ENCODE data around the gene UTP18.
A peak's percentile ranks its signal among the peaks of the same experiment; 100 is the strongest.

The UTP18 gene

GRCh38 chr17:51234162-51234561 lies 26.2 kb upstream of the UTP18 start:
- peaks cover 28% of the 10 kb centered on the region for H3K79me2 ChIP-seq (ENCODE audit: control insufficient read depth, insufficient read depth, low read length, unreplicated experiment)
- H2AFZ ChIP-seq (ENCODE audit: low read length, unreplicated experiment): no peak overlapping the region
- H3K27me3 ChIP-seq (ENCODE audit: insufficient read depth, low read length): no peaks in the 10 kb centered on the region
- peaks cover 3% of the 10 kb centered on the region for H3K4me1 ChIP-seq (ENCODE audit: control insufficient read depth, insufficient read depth, low read length, unreplicated experiment)
- H3K4me3 ChIP-seq (ENCODE audit: low read depth, low read length): no peak overlapping the region
- H3K36me3 ChIP-seq (ENCODE audit: insufficient read depth, low read length): peaks cover 15% of the 10 kb centered on the region; the same call in 1 of the 2 replicates
- H3K27ac ChIP-seq (ENCODE audit: low read depth, low read length): no peak overlapping the region

GRCh38 chr17:51238255-51238887 lies 22.0 kb upstream of the UTP18 start:
- no peaks in the 10 kb centered on the region for H3K4me1 ChIP-seq (ENCODE audit: control insufficient read depth, insufficient read depth, low read length, unreplicated experiment)
- H2AFZ ChIP-seq (ENCODE audit: low read length, unreplicated experiment): no peak overlapping the region
- no peaks in the 10 kb centered on the region for H3K27me3 ChIP-seq (ENCODE audit: insufficient read depth, low read length)
- H3K27ac ChIP-seq (ENCODE audit: low read depth, low read length): no peak overlapping the region
- peaks cover 16% of the 10 kb centered on the region for H3K79me2 ChIP-seq (ENCODE audit: control insufficient read depth, insufficient read depth, low read length, unreplicated experiment)
- H3K4me3 ChIP-seq (ENCODE audit: low read depth, low read length): no peak overlapping the region
- H3K36me3 ChIP-seq (ENCODE audit: insufficient read depth, low read length): peaks cover 17% of the 10 kb centered on the region; the same call in 1 of the 2 replicates

GRCh38 chr17:51240275-51240674 lies 20.1 kb upstream of the UTP18 start:
- Histone ChIP-seq H3K79me2 (ENCODE audit: control insufficient read depth, insufficient read depth, low read length, unreplicated experiment) (peaks cover 12% of the 10 kb centered on the region), H2AFZ (ENCODE audit: low read length, unreplicated experiment) (no peak overlapping the region), H3K27me3 (ENCODE audit: insufficient read depth, low read length) (no peaks in the 10 kb centered on the region), H3K36me3 (ENCODE audit: insufficient read depth, low read length) (peaks cover 17% of the 10 kb centered on the region; the same call in 1 of the 2 replicates), H3K27ac (ENCODE audit: low read depth, low read length) (no peak overlapping the region), H3K4me1 (ENCODE audit: control insufficient read depth, insufficient read depth, low read length, unreplicated experiment) (no peaks in the 10 kb centered on the region), H3K4me3 (ENCODE audit: low read depth, low read length) (no peak overlapping the region)

- Histone ChIP-seq H3K79me2 (ENCODE audit: control insufficient read depth, insufficient read depth, low read length, unreplicated experiment) (peaks cover 2% of the 10 kb centered on the region), H3K4me3 (ENCODE audit: low read depth, low read length) (no peak overlapping the region), H3K27ac (ENCODE audit: low read depth, low read length) (no peak overlapping the region), H3K27me3 (ENCODE audit: insufficient read depth, low read length) (no peaks in the 10 kb centered on the region), H3K36me3 (ENCODE audit: insufficient read depth, low read length) (peaks cover 7% of the 10 kb centered on the region; the same call in 1 of the 2 replicates), H2AFZ (ENCODE audit: low read length, unreplicated experiment) (no peak overlapping the region), H3K4me1 (ENCODE audit: control insufficient read depth, insufficient read depth, low read length, unreplicated experiment) (no peaks in the 10 kb centered on the region)
Measured at GRCh38 chr17:51244041-51244440, 16.3 kb upstream of the UTP18 start.

GRCh38 chr17:51245535-51245934 lies 14.8 kb upstream of the UTP18 start:
- H3K36me3 ChIP-seq (ENCODE audit: insufficient read depth, low read length): peaks cover 11% of the 10 kb centered on the region
- H2AFZ ChIP-seq (ENCODE audit: low read length, unreplicated experiment): no peak overlapping the region
- H3K27me3 ChIP-seq (ENCODE audit: insufficient read depth, low read length): no peaks in the 10 kb centered on the region
- peaks cover 2% of the 10 kb centered on the region for H3K4me1 ChIP-seq (ENCODE audit: control insufficient read depth, insufficient read depth, low read length, unreplicated experiment)
- no peak overlapping the region for H3K27ac ChIP-seq (ENCODE audit: low read depth, low read length)
- no peak overlapping the region for H3K4me3 ChIP-seq (ENCODE audit: low read depth, low read length)
- H3K79me2 ChIP-seq (ENCODE audit: control insufficient read depth, insufficient read depth, low read length, unreplicated experiment): peaks cover 7% of the 10 kb centered on the region

GRCh38 chr17:51250314-51250840 lies 10.0 kb upstream of the UTP18 start:
- Histone ChIP-seq H3K27ac (ENCODE audit: low read depth, low read length) (peak overlapping the region; percentile 49), H3K36me3 (ENCODE audit: insufficient read depth, low read length) (peaks cover 24% of the 10 kb centered on the region), H3K27me3 (ENCODE audit: insufficient read depth, low read length) (no peaks in the 10 kb centered on the region), H2AFZ (ENCODE audit: low read length, unreplicated experiment) (no peak overlapping the region), H3K4me1 (ENCODE audit: control insufficient read depth, insufficient read depth, low read length, unreplicated experiment) (peaks cover 16% of the 10 kb centered on the region), H3K79me2 (ENCODE audit: control insufficient read depth, insufficient read depth, low read length, unreplicated experiment) (peaks cover 19% of the 10 kb centered on the region), H3K4me3 (ENCODE audit: low read depth, low read length) (no peak overlapping the region)

- no peak overlapping the region for H2AFZ ChIP-seq (ENCODE audit: low read length, unreplicated experiment)
- peaks cover 25% of the 10 kb centered on the region for H3K79me2 ChIP-seq (ENCODE audit: control insufficient read depth, insufficient read depth, low read length, unreplicated experiment)
- H3K27me3 ChIP-seq (ENCODE audit: insufficient read depth, low read length): no peaks in the 10 kb centered on the region
- H3K4me3 ChIP-seq (ENCODE audit: low read depth, low read length): no peak overlapping the region
- peaks cover 16% of the 10 kb centered on the region for H3K4me1 ChIP-seq (ENCODE audit: control insufficient read depth, insufficient read depth, low read length, unreplicated experiment)
- H3K36me3 ChIP-seq (ENCODE audit: insufficient read depth, low read length): peaks cover 26% of the 10 kb centered on the region
- peak overlapping the region; percentile 49 for H3K27ac ChIP-seq (ENCODE audit: low read depth, low read length)
Measured at GRCh38 chr17:51251010-51251409, 9.3 kb upstream of the UTP18 start.

- Histone ChIP-seq H3K4me1 (ENCODE audit: control insufficient read depth, insufficient read depth, low read length, unreplicated experiment) (peaks cover 34% of the 10 kb centered on the region), H3K36me3 (ENCODE audit: insufficient read depth, low read length) (peaks cover 22% of the 10 kb centered on the region), H3K27me3 (ENCODE audit: insufficient read depth, low read length) (no peaks in the 10 kb centered on the region), H2AFZ (ENCODE audit: low read length, unreplicated experiment) (no peak overlapping the region), H3K27ac (ENCODE audit: low read depth, low read length) (no peak overlapping the region), H3K4me3 (ENCODE audit: low read depth, low read length) (no peak overlapping the region), H3K79me2 (ENCODE audit: control insufficient read depth, insufficient read depth, low read length, unreplicated experiment) (peaks cover 60% of the 10 kb centered on the region)
Measured at GRCh38 chr17:51255673-51256072, 4.7 kb upstream of the UTP18 start.

GRCh38 chr17:51256101-51256500 lies 4.2 kb upstream of the UTP18 start:
- Histone ChIP-seq H2AFZ (ENCODE audit: low read length, unreplicated experiment) (no peak overlapping the region), H3K27me3 (ENCODE audit: insufficient read depth, low read length) (no peaks in the 10 kb centered on the region), H3K4me1 (ENCODE audit: control insufficient read depth, insufficient read depth, low read length, unreplicated experiment) (peaks cover 30% of the 10 kb centered on the region), H3K36me3 (ENCODE audit: insufficient read depth, low read length) (peaks cover 20% of the 10 kb centered on the region), H3K4me3 (ENCODE audit: low read depth, low read length) (no peak overlapping the region), H3K79me2 (ENCODE audit: control insufficient read depth, insufficient read depth, low read length, unreplicated experiment) (peaks cover 63% of the 10 kb centered on the region), H3K27ac (ENCODE audit: low read depth, low read length) (no peak overlapping the region)

- Histone ChIP-seq H3K79me2 (ENCODE audit: control insufficient read depth, insufficient read depth, low read length, unreplicated experiment) (peaks cover 77% of the 10 kb centered on the region), H3K36me3 (ENCODE audit: insufficient read depth, low read length) (peaks cover 16% of the 10 kb centered on the region), H3K27me3 (ENCODE audit: insufficient read depth, low read length) (no peaks in the 10 kb centered on the region), H3K27ac (ENCODE audit: low read depth, low read length) (no peak overlapping the region), H3K4me3 (ENCODE audit: low read depth, low read length) (peak overlapping the region; percentile 94), H3K4me1 (ENCODE audit: control insufficient read depth, insufficient read depth, low read length, unreplicated experiment) (peaks cover 27% of the 10 kb centered on the region), H2AFZ (ENCODE audit: low read length, unreplicated experiment) (no peak overlapping the region)
Measured at GRCh38 chr17:51257150-51258081, 2.9 kb upstream of the UTP18 start.
